Measurements from ENCODE around the gene TPH2.

TPH2 gene

GRCh38 chr12:72015895-72016294 lies 77.2 kb downstream of the TPH2 start:
- TF ChIP-seq TAF1 (IDR thresholded peaks at IDR 0.05; ENCODE audit: borderline replicate concordance, insufficient read depth, low read length) (no peak), FOXP2 (optimal IDR thresholded peaks at IDR 0.05; ENCODE audit: borderline replicate concordance, extremely low read depth, extremely low read length, insufficient read depth) (no peak), POLR2AphosphoS5 (IDR thresholded peaks at IDR 0.05; ENCODE audit: low read depth, low read length) (no peak), SIN3A (IDR thresholded peaks at IDR 0.05; ENCODE audit: borderline replicate concordance, insufficient read depth, low read length) (no peak), REST (IDR thresholded peaks at IDR 0.05; ENCODE audit: insufficient read depth in 1 of 2, low read depth in 2 of 2, low read length in 2 of 2) (no peak)

DNA sequence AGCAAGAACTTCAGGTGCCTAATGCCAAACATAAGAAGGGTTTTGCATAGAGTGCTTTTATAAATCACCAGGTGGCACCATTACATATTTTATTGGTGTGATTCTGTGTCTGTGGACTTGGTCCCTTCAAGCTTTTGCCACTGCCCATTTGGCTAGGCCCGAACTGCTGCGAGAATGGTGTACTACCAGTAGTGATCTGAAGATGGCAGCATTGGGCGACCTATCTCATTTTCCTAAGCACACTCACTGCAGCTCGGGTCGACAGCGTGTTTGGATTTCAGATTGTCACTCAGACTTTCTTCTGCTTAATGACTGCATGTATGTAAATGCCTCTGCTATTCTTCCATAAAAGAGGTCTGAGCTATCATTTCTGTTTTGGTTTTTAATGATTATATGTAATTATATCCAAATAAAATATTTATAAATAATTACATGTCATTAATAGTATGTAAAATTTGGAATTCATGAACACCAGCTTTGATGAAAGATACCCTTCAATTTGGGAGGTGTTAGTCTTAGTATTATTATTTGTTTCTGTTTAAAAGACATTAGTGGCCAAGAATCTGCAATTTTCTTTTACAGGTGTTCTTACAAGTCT lies 78.5 kb downstream of the TPH2 start:
- TF ChIP-seq FOXP2 (optimal IDR thresholded peaks at IDR 0.05; ENCODE audit: borderline replicate concordance, extremely low read depth, extremely low read length, insufficient read depth) (no peak), POLR2AphosphoS5 (IDR thresholded peaks at IDR 0.05; ENCODE audit: low read depth, low read length) (no peak), TAF1 (IDR thresholded peaks at IDR 0.05; ENCODE audit: borderline replicate concordance, insufficient read depth, low read length) (no peak), REST (IDR thresholded peaks at IDR 0.05; ENCODE audit: insufficient read depth in 1 of 2, low read depth in 2 of 2, low read length in 2 of 2) (no peak)

DNA sequence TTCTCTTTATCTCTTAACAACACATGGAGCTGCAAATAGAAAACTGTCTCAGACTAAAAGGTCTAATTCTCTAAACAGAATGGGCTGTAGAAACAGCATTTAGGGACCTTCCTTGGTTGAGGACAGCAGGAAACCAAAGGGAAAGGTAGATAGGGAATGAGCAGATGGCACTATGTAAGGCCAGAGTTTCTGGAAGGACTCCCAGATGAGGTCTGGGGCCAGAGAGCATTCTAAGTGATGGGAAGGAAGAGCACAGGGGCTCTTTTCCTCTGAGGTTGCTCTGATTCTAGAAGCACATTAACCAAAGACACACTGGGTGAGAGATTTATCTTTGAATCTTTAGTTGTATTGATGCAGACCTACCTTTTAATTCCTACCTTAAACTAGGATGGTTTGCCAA lies 79.4 kb downstream of the TPH2 start:
- TF ChIP-seq POLR2AphosphoS5 (IDR thresholded peaks at IDR 0.05; ENCODE audit: low read depth, low read length) (no peak), REST (IDR thresholded peaks at IDR 0.05; ENCODE audit: insufficient read depth in 1 of 2, low read depth in 2 of 2, low read length in 2 of 2) (no peak), TAF1 (IDR thresholded peaks at IDR 0.05; ENCODE audit: borderline replicate concordance, insufficient read depth, low read length) (no peak), FOXP2 (optimal IDR thresholded peaks at IDR 0.05; ENCODE audit: borderline replicate concordance, extremely low read depth, extremely low read length, insufficient read depth) (no peak), SIN3A (IDR thresholded peaks at IDR 0.05; ENCODE audit: borderline replicate concordance, insufficient read depth, low read length) (no peak)

- TF ChIP-seq SIN3A (IDR thresholded peaks at IDR 0.05; ENCODE audit: borderline replicate concordance, insufficient read depth, low read length): no peak
Measured at GRCh38 chr12:72024613-72025012, 86.0 kb downstream of the TPH2 start.

GRCh38 chr12:72025524-72025923 lies 86.9 kb downstream of the TPH2 start:
- TF ChIP-seq FOXP2 (optimal IDR thresholded peaks at IDR 0.05; ENCODE audit: borderline replicate concordance, extremely low read depth, extremely low read length, insufficient read depth) (no peak), POLR2AphosphoS5 (IDR thresholded peaks at IDR 0.05; ENCODE audit: low read depth, low read length) (no peak)

DNA sequence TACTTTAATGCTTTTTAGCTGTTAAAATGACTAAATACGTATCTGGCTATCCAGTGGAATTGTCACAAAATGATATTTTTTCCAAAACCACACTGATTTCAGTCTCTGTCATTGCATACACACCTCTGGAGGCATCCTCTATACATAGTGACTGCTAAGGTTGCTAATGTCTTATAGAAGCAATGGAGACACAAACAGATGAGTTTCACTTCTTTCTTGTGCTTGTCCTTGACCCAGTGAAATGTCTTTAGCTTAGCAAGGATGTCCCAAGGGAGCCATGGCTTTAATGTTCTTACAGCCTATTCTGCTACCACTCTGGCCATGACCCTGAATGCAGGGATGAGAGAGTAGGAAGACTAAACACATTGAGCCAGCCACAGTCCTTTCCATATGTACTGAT lies 90.3 kb downstream of the TPH2 start:
- TF ChIP-seq POLR2AphosphoS5 (IDR thresholded peaks at IDR 0.05; ENCODE audit: low read depth, low read length) (no peak), TAF1 (IDR thresholded peaks at IDR 0.05; ENCODE audit: borderline replicate concordance, insufficient read depth, low read length) (no peak), REST (IDR thresholded peaks at IDR 0.05; ENCODE audit: insufficient read depth in 1 of 2, low read depth in 2 of 2, low read length in 2 of 2) (no peak), SIN3A (IDR thresholded peaks at IDR 0.05; ENCODE audit: borderline replicate concordance, insufficient read depth, low read length) (no peak), FOXP2 (optimal IDR thresholded peaks at IDR 0.05; ENCODE audit: borderline replicate concordance, extremely low read depth, extremely low read length, insufficient read depth) (no peak)

All from PFSK-1 (cell line).